SK-N-SH treated with all-trans-retinoic acid at 6 μM for 48 hours (cell line): ENCODE results near the gene SMIM8.

ENCODE experiments used
- ATAC-seq: fragments of 200-7000 bp; cut with Tn5 transposase; 3 replicates; pipeline ENCODE4 v1.9.1; 2020; ENCODE audit warnings: mild to moderate bottlenecking, moderate library complexity
- ARNTL ChIP-seq: fragments of 450-650 bp; formaldehyde crosslinking; IDR thresholded peaks from 2 replicates; pipeline ENCODE4 v1.5.0; 2020; ENCODE audit warnings: low read depth, mild to moderate bottlenecking, moderate library complexity, borderline replicate concordance
- BACH2 ChIP-seq: fragments of 250-450 bp; sonication (Bioruptor Pico); IDR thresholded peaks from 2 replicates; pipeline ENCODE4 v1.9.0; 2021; ENCODE audit warnings: mild to moderate bottlenecking, borderline replicate concordance
- CREB5 ChIP-seq: fragments of 250-450 bp; sonication (Bioruptor Pico); IDR thresholded peaks from 2 replicates; pipeline ENCODE4 v1.5.1; 2020; ENCODE audit warnings: low read depth, mild to moderate bottlenecking, moderate library complexity
- CSDC2 ChIP-seq: fragments of 250-450 bp; sonication (Bioruptor Pico); IDR thresholded peaks from 2 replicates; pipeline ENCODE4 v1.5.0; 2020; ENCODE audit warnings: mild to moderate bottlenecking, moderate library complexity
- ESRRG ChIP-seq: fragments of 250-450 bp; sonication (Bioruptor Pico); IDR thresholded peaks from 2 replicates; pipeline ENCODE4 v1.6.1; 2021; ENCODE audit warnings: mild to moderate bottlenecking
- GLIS3 ChIP-seq: fragments of 250-450 bp; sonication (Bioruptor Pico); IDR thresholded peaks from 2 replicates; pipeline ENCODE4 v1.5.0; 2020; ENCODE audit warnings: mild to moderate bottlenecking, moderate library complexity
- ISL1 ChIP-seq: fragments of 250-450 bp; sonication (Bioruptor Pico); IDR thresholded peaks from 2 replicates; pipeline ENCODE4 v2.1.2; 2022; ENCODE audit warnings: mild to moderate bottlenecking, moderate library complexity
- PATZ1 ChIP-seq: fragments of 250-450 bp; sonication (Bioruptor Pico); IDR thresholded peaks from 2 replicates; pipeline ENCODE4 v1.8.0; 2020; ENCODE audit warnings: mild to moderate bottlenecking, moderate library complexity, borderline replicate concordance
- POU6F1 ChIP-seq: fragments of 250-450 bp; sonication (Bioruptor Pico); IDR thresholded peaks from 2 replicates; pipeline ENCODE4 v1.8.0; 2021; ENCODE audit warnings: low read depth, mild to moderate bottlenecking, moderate library complexity, borderline replicate concordance
- PPARA ChIP-seq: fragments of 250-450 bp; sonication (Bioruptor Pico); IDR thresholded peaks from 2 replicates; pipeline ENCODE4 v1.5.0; 2020; ENCODE audit warnings: mild to moderate bottlenecking, borderline replicate concordance
- RARB ChIP-seq: fragments of 250-450 bp; sonication (Bioruptor Pico); IDR thresholded peaks from 2 replicates; pipeline ENCODE4 v1.8.0; 2021; ENCODE audit warnings: mild to moderate bottlenecking, moderate library complexity
- SNAI2 ChIP-seq: fragments of 250-450 bp; sonication (Bioruptor Pico); IDR thresholded peaks from 2 replicates; pipeline ENCODE4 v1.5.0; 2020; ENCODE audit warnings: mild to moderate bottlenecking, moderate library complexity
- TCF4 ChIP-seq: fragments of 250-450 bp; sonication (Bioruptor Pico); IDR thresholded peaks from 2 replicates; pipeline ENCODE4 v1.8.0; 2021; ENCODE audit warnings: mild to moderate bottlenecking, moderate library complexity, borderline replicate concordance
- TOX ChIP-seq: fragments of 250-450 bp; sonication (Bioruptor Pico); IDR thresholded peaks from 2 replicates; pipeline ENCODE4 v1.8.0; 2021; ENCODE audit warnings: mild to moderate bottlenecking, moderate library complexity, borderline replicate concordance
- ZC3H10 ChIP-seq: fragments of 250-450 bp; sonication (Bioruptor Pico); IDR thresholded peaks from 2 replicates; pipeline ENCODE4 v1.5.1; 2021; ENCODE audit warnings: mild to moderate bottlenecking, moderate library complexity
- ZFP3 ChIP-seq: fragments of 250-450 bp; sonication (Bioruptor Pico); IDR thresholded peaks from 2 replicates; pipeline ENCODE4 v1.5.0; 2020; ENCODE audit warnings: mild to moderate bottlenecking, moderate library complexity
- ZFP30 ChIP-seq: fragments of 450-650 bp; formaldehyde crosslinking; IDR thresholded peaks from 2 replicates; pipeline ENCODE4 v1.5.0; 2022; ENCODE audit warnings: mild to moderate bottlenecking, moderate library complexity
- ZNF565 ChIP-seq: fragments of 450-650 bp; formaldehyde crosslinking; conservative IDR thresholded peaks from 2 replicates; pipeline ENCODE4 v1.5.0; 2020; ENCODE audit warnings: low read depth, mild to moderate bottlenecking, moderate library complexity
- ZNF70 ChIP-seq: fragments of 450-650 bp; formaldehyde crosslinking; IDR thresholded peaks from 2 replicates; pipeline ENCODE4 v1.5.0; 2020; ENCODE audit warnings: mild to moderate bottlenecking, moderate library complexity
- ZNF8 ChIP-seq: fragments of 450-650 bp; formaldehyde crosslinking; IDR thresholded peaks from 2 replicates; pipeline ENCODE4 v1.5.0; 2020; ENCODE audit warnings: mild to moderate bottlenecking, moderate library complexity
- TF ChIP-seq, protein P1 (sequence below): fragments of 250-450 bp; sonication (Bioruptor Pico); IDR thresholded peaks from 2 replicates; pipeline ENCODE4 v1.5.1; 2021; ENCODE audit warnings: mild to moderate bottlenecking, moderate library complexity
- TF ChIP-seq, protein P2 (sequence below): fragments of 250-450 bp; sonication (Bioruptor Pico); IDR thresholded peaks from 2 replicates; pipeline ENCODE4 v1.5.0; 2020; ENCODE audit warnings: mild to moderate bottlenecking, moderate library complexity

The SMIM8 gene

DNA sequence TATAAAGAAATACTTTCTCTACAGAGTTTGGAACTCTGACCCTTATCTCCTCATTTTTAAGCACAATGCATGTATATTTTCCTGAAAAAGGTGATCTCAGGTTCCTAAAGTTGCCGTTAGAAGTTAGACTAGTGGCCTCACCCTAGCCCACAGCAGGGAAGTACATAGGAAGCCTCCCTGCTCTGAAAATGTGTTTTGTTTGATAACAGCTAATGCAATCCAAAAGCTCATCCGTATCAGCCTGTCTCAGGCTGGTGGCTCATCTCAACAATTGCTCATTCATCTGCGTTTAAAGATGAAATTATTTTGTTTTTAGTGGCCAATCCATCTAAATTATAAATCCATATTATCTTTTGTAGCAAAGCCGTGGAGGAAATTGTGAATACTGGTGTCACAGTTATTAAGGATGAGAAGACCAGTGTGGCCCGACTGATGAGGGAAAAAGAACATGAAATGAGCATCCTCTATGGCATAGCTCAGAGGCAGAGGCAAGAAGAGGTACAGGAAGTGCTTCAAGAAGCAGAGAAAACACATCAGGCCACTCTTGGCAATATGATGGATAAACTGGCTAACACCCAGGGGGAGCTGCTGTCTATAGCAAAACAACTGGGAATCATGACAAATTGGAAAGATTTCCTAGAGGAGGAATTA is 42.3 kb downstream of the SMIM8 start:
- TF ChIP-seq CREB5 = no peak
- TF ChIP-seq ARNTL (CRISPR knock-in tag) = no peak
- TF ChIP-seq BACH2 (CRISPR knock-in tag) = no peak
- TF ChIP-seq CSDC2 (CRISPR knock-in tag) = no peak
- TF ChIP-seq, all 23 proteins: peak for 0

DNA sequence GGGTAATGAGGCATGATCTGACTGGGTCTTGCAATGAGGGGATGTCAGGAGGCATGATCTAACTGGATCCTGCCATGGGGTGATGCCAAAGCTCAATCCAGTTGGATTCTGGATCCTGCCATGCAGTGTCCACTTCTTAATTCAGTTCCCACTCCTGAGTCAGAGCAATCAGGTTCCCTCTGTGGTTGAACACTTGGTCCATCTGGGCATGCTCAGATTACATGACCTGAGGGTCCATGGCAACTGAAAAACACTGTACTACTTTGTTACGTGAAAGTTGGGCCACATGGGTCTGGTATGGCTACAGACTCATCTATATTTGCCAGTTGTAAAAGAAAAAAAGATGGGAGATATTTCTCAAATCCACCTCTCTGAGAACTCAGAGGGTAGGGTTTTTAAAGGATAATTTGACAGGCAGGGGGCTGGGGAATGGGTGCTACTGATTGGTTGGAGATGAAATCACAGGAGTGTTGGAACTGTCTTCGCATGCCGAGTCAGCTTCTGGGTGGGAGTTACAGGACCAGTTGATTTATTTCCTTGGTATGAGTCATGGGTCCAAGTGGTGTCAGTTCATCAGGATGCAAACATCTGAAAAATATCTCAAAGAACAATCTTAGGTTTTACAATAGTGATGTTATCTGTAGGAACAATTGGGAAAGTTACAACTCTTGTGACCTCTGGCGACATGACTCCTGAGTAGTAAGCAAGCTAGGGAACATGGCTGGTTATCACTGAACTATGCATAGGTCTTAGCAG is 43.9 kb downstream of the SMIM8 start:
- no peak for ATAC-seq
- TF ChIP-seq PATZ1 (CRISPR knock-in tag) (no peak), ZNF70 (no peak), POU6F1 (no peak), ZNF565 (CRISPR knock-in tag) (no peak), RARB (no peak), TCF4 (no peak), ESRRG (CRISPR knock-in tag) (no peak), ISL1 (no peak), ZFP3 (CRISPR knock-in tag) (no peak), ARNTL (CRISPR knock-in tag) (no peak), CREB5 (no peak), TOX (CRISPR knock-in tag) (no peak), PPARA (CRISPR knock-in tag) (no peak), ZFP30 (CRISPR knock-in tag) (no peak), SNAI2 (CRISPR knock-in tag) (no peak), GLIS3 (CRISPR knock-in tag) (no peak), ZNF8 (CRISPR knock-in tag) (no peak), ZC3H10 (CRISPR knock-in tag) (no peak)
- TF ChIP-seq, protein P1, sequence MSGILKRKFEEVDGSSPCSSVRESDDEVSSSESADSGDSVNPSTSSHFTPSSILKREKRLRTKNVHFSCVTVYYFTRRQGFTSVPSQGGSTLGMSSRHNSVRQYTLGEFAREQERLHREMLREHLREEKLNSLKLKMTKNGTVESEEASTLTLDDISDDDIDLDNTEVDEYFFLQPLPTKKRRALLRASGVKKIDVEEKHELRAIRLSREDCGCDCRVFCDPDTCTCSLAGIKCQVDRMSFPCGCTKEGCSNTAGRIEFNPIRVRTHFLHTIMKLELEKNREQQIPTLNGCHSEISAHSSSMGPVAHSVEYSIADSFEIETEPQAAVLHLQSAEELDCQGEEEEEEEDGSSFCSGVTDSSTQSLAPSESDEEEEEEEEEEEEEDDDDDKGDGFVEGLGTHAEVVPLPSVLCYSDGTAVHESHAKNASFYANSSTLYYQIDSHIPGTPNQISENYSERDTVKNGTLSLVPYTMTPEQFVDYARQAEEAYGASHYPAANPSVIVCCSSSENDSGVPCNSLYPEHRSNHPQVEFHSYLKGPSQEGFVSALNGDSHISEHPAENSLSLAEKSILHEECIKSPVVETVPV (CRISPR knock-in tag) = no peak
- TF ChIP-seq, protein P2, sequence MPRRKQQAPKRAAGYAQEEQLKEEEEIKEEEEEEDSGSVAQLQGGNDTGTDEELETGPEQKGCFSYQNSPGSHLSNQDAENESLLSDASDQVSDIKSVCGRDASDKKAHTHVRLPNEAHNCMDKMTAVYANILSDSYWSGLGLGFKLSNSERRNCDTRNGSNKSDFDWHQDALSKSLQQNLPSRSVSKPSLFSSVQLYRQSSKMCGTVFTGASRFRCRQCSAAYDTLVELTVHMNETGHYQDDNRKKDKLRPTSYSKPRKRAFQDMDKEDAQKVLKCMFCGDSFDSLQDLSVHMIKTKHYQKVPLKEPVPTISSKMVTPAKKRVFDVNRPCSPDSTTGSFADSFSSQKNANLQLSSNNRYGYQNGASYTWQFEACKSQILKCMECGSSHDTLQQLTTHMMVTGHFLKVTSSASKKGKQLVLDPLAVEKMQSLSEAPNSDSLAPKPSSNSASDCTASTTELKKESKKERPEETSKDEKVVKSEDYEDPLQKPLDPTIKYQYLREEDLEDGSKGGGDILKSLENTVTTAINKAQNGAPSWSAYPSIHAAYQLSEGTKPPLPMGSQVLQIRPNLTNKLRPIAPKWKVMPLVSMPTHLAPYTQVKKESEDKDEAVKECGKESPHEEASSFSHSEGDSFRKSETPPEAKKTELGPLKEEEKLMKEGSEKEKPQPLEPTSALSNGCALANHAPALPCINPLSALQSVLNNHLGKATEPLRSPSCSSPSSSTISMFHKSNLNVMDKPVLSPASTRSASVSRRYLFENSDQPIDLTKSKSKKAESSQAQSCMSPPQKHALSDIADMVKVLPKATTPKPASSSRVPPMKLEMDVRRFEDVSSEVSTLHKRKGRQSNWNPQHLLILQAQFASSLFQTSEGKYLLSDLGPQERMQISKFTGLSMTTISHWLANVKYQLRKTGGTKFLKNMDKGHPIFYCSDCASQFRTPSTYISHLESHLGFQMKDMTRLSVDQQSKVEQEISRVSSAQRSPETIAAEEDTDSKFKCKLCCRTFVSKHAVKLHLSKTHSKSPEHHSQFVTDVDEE = no peak
- TF ChIP-seq, all 23 proteins: peak for 0

More for the DNA sequence above, 42.3 kb downstream of the SMIM8 start:
- ATAC-seq = no peak
